Nephron (organoid): ENCODE data around the gene CLDN14.
"Not testable (repeated sequence)": the region's sequence is repeated elsewhere in the genome, so short reads cannot be mapped to it uniquely, and the experiment has no call there.

Source experiments
- H3K27ac Mint-ChIP-seq, 3 experiments: 2 replicates each; pipeline ENCODE4 v1.8.0; 2020; ENCODE audit warnings: mixed read lengths in 3 of 3, mild to moderate bottlenecking in 2 of 3, moderate library complexity in 1 of 3
- H3K27me3 Mint-ChIP-seq: 2 replicates; pipeline ENCODE4 v1.8.0; 2021; ENCODE audit warnings: low read depth, mild to moderate bottlenecking, moderate library complexity, mixed read lengths
- H3K36me3 Mint-ChIP-seq: 2 replicates; pipeline ENCODE4 v1.8.0; 2020; ENCODE audit warnings: low read depth, mixed read lengths
- H3K4me1 Mint-ChIP-seq: 2 replicates; pipeline ENCODE4 v1.8.0; 2020; ENCODE audit warnings: mixed read lengths
- H3K4me3 Mint-ChIP-seq, 3 experiments: 2 replicates each; pipeline ENCODE4 v1.8.0; 2020; ENCODE audit warnings: mild to moderate bottlenecking in 3 of 3, mixed read lengths in 3 of 3, moderate library complexity in 2 of 3
- H3K9me3 Mint-ChIP-seq: 2 replicates; pipeline ENCODE4 v1.8.0; 2020; ENCODE audit warnings: mixed read lengths
- TF ChIP-seq, protein P1 (sequence below), 3 experiments: fragments of 200-600 bp; sonication (generic); IDR thresholded peaks; one replicate each; pipeline ENCODE4 v1.5.0; 2021; ENCODE audit warnings: antibody characterized with exemption in 3 of 3; ENCODE audit not compliant: unreplicated experiment in 3 of 3

Gene CLDN14

DNA sequence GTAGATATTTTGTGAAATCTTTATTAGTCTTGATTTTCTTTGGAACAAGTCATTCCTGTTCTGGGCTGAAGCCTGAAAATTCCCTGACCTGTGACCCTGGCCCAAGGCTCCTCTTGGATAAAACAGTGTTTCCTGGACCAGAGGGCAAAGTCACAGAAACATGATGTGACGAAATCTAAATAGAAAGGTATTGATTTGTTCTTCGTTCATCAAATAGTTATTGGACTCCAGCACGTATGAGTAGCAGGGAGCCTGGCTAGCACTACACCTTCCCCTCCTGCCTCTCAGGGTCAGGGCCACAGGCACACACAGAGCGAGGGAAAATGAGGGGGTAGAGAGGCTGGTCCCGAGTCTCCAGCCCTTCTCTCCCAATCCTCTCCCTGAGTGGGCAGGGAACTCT, 1.7 kb upstream of the CLDN14 start:
- Mint-ChIP-seq H3K4me1 (no peaks in the 10 kb centered on the region), H3K4me3 (no peak overlapping the region), H3K36me3 (no peaks in the 10 kb centered on the region), H3K27ac (no peak overlapping the region), H3K9me3 (no peaks in the 10 kb centered on the region), H3K27me3 (peaks cover 22% of the 10 kb centered on the region)
- TF ChIP-seq, protein P1, sequence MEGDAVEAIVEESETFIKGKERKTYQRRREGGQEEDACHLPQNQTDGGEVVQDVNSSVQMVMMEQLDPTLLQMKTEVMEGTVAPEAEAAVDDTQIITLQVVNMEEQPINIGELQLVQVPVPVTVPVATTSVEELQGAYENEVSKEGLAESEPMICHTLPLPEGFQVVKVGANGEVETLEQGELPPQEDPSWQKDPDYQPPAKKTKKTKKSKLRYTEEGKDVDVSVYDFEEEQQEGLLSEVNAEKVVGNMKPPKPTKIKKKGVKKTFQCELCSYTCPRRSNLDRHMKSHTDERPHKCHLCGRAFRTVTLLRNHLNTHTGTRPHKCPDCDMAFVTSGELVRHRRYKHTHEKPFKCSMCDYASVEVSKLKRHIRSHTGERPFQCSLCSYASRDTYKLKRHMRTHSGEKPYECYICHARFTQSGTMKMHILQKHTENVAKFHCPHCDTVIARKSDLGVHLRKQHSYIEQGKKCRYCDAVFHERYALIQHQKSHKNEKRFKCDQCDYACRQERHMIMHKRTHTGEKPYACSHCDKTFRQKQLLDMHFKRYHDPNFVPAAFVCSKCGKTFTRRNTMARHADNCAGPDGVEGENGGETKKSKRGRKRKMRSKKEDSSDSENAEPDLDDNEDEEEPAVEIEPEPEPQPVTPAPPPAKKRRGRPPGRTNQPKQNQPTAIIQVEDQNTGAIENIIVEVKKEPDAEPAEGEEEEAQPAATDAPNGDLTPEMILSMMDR (IDR thresholded peaks at IDR 0.05; ENCODE audit: unreplicated experiment in 3 of 3), result no peak

DNA sequence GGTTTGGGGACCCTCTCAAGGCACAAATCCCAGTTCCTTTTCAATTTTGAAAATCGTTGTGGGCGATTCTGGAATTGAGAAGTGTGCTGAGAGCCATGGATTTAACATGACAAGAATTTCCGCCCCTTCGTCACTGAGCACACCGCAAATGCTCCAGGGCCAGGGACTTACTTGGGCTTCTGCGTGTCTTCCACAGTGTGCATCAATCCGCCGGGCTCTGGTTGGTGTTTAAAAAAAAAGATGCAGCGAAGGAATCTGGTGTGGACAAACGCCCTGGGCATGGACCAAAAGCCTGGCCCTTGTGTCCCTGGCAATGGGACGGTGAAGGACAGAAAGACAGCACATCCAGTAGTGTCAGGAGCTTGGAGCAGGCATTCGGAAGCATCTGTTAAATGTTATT, 696 bp upstream of the CLDN14 start:
- Mint-ChIP-seq H3K4me3 (no peak overlapping the region), H3K9me3 (no peaks in the 10 kb centered on the region), H3K27me3 (peaks cover 15% of the 10 kb centered on the region), H3K27ac (no peak overlapping the region), H3K36me3 (no peaks in the 10 kb centered on the region), H3K4me1 (no peaks in the 10 kb centered on the region)
- TF ChIP-seq, protein P1 (IDR thresholded peaks at IDR 0.05; ENCODE audit: unreplicated experiment in 3 of 3), result no peak

DNA sequence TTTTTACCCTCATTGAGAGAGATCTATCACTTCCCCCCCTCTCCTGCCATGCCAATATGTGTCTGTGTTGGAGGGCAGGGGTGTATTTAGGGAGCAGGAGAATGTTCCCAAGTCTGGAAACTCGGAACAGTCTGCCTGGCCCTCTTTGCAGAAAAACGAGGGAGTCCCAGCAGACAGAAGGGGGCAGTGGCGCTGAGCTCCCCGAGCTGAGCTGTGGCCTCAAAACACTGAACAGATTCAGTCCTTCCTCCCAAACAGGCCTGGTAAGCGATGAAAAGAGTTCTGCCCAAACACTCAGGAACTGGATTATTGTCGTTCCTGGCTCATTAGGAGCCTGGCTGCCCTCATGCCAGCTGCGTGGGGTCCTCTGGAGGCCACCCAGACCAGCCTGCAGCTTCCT, 981 bp downstream of the CLDN14 start:
- H3K9me3 Mint-ChIP-seq, result no peaks in the 10 kb centered on the region
- TF ChIP-seq, protein P1 (IDR thresholded peaks at IDR 0.05; ENCODE audit: unreplicated experiment in 3 of 3), result peak in 2 of 3 experiments; percentile 15 to 32
- no peaks in the 10 kb centered on the region for H3K36me3 Mint-ChIP-seq
- H3K27ac Mint-ChIP-seq, result no peak overlapping the region
- peaks cover 15% of the 10 kb centered on the region for H3K27me3 Mint-ChIP-seq
- no peak overlapping the region for H3K4me3 Mint-ChIP-seq
- no peaks in the 10 kb centered on the region for H3K4me1 Mint-ChIP-seq

DNA sequence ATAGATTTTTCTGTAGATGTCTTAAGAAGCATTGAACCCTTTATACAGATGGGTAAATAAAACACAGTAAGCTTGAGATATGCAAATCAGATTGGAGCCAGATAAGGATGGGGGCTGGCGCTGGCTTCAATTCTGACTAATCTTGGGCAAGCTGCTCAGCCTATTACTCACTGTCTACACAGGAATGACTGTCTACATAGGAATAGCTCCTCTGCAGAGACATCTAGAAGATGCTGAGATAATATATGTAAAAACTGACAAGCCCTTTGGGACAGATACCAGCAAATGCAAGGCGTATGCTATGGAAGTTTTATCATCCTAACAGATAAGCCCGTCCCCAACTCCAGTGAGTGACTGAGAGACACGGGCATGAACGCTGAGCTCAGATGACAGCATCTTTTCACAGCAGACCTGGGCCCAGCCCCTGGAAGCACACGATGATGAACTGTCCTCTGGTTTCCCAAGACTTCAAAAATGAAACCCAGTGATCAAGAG, 1.7 kb downstream of the CLDN14 start:
- no peaks in the 10 kb centered on the region for H3K36me3 Mint-ChIP-seq
- peaks cover 21% of the 10 kb centered on the region for H3K27me3 Mint-ChIP-seq
- H3K4me1 Mint-ChIP-seq, result no peaks in the 10 kb centered on the region
- H3K9me3 Mint-ChIP-seq, result no peaks in the 10 kb centered on the region
- H3K27ac Mint-ChIP-seq, result no peak overlapping the region
- TF ChIP-seq, protein P1 (IDR thresholded peaks at IDR 0.05; ENCODE audit: unreplicated experiment in 3 of 3), result no peak
- H3K4me3 Mint-ChIP-seq, result no peak overlapping the region

DNA sequence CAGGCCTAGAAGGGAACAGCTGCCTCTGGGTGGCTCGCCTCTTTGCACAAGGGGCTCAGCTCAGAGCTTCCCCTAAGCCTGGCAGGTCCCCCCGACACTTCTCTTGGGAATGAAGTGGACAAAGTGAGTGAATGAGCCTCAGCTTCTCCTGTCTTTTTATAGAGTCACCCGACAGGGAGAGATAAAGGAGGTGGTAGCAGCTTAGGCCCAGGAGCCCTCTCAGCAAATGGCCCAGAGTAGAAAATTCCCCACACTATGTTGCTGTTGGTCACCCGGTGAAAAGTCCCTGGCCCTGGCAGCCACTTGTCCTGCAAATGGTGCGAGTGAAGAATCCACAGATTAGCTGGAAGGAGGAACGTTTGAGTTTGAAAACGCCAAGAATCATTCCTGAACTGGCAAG, 2.4 kb downstream of the CLDN14 start:
- H3K27me3 Mint-ChIP-seq, result peaks cover 28% of the 10 kb centered on the region
- TF ChIP-seq, protein P1 (IDR thresholded peaks at IDR 0.05; ENCODE audit: unreplicated experiment in 3 of 3), result no peak
- no peak overlapping the region for H3K4me3 Mint-ChIP-seq
- no peaks in the 10 kb centered on the region for H3K9me3 Mint-ChIP-seq
- no peaks in the 10 kb centered on the region for H3K36me3 Mint-ChIP-seq
- no peaks in the 10 kb centered on the region for H3K4me1 Mint-ChIP-seq
- no peak overlapping the region for H3K27ac Mint-ChIP-seq

DNA sequence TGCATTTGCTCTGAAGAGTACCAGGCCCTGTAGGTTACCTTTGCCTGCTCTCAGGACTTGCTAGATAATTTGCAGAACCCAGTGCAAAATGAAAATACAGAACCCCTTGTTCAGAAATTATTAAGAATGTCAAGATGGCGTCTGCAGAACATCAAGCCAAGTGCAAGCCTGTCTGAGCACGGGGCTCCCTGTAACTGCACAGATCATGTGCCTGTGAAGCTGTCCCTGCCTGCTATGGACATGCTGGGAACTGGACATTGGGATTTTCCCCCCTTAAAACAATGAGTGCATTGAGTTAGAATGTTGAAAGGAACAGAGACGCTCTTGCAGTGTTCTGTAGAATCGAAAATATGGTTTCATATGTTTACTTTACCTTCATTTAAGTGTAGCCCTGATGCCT, 2.9 kb downstream of the CLDN14 start:
- no peak overlapping the region for H3K4me3 Mint-ChIP-seq
- no peak overlapping the region for H3K27ac Mint-ChIP-seq
- H3K9me3 Mint-ChIP-seq, result peaks cover 2% of the 10 kb centered on the region
- H3K27me3 Mint-ChIP-seq, result peaks cover 29% of the 10 kb centered on the region
- H3K4me1 Mint-ChIP-seq, result no peaks in the 10 kb centered on the region
- no peaks in the 10 kb centered on the region for H3K36me3 Mint-ChIP-seq
- TF ChIP-seq, protein P1 (IDR thresholded peaks at IDR 0.05; ENCODE audit: unreplicated experiment in 3 of 3), result no peak

DNA sequence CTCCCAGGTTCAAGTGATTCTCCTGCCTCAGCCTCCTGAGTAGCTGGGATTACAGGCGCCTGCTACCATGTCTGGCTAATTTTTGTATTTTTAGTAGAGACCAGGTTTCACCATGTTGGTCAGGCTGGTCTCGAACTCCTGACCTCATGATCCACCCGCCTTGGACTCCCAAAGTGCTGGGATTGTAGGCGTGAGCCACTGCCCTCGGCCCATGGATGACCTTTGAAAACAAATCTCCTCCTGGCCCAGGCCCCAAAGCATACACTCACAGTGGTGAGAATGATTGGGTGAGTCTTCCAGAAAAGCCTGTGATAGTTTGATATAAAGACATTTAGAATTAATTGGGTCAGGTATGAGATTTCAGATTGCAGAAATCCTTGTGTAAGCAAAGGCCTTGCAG, 3.4 kb downstream of the CLDN14 start:
- not testable (repeated sequence) for H3K27ac Mint-ChIP-seq, H3K36me3 Mint-ChIP-seq, H3K4me3 Mint-ChIP-seq, H3K9me3 Mint-ChIP-seq, H3K4me1 Mint-ChIP-seq
- peaks cover 29% of the 10 kb centered on the region for H3K27me3 Mint-ChIP-seq
